G401.6 (cell line): ENCODE measurements around the gene TMEM200A.
"Not testable (repeated sequence)": the region's sequence is repeated elsewhere in the genome, so short reads cannot be mapped to it uniquely, and the experiment has no call there.

Experiments used
- FAIRE-seq: peaks from 2 replicates; lab custom pipeline; 2012; peaks lifted over from hg19 to GRCh38; lab: Jason Lieb, UNC

The TMEM200A gene

GRCh38 chr6:130365166-130366106 is at the start of gene TMEM200A:
TSS of gene TMEM200A (plus strand) at chr6:130366017. CDS start at chr6:130440423, 74,406 bp downstream.
- no peak for FAIRE-seq

GRCh38 chr6:130320908-130321307 is 44.9 kb upstream of the TMEM200A start:
- FAIRE-seq, result no peak

DNA sequence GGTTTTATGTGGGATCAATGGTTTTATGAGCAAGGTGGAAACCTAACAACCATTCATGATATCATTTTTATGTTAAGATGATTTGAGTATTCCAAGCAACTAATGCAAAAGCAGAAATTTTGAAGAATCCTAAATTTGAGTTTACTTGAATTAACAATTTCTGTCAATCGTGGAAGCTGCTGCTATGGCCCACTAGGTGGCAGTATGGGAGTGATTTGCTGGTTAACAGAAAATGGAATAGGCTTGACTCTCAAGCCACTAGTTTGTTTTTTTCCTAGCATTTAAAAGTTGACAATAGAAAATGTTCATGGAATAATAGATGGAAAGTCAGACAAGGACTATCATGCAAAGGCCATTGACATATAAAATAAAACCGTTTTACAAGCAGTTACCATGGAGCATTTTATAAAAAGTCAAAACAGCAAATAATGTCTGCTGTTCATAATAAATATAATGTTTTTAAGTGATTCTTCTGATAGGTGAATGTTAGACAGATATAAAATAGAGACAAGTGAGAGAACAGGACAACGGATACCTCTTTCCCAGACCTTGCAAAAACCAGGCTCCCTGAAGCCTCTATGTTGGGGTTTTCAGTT is 43.0 kb upstream of the TMEM200A start:
- FAIRE-seq, result peak; percentile 92

- FAIRE-seq, result no peak
These were observed 41.2 kb upstream of the TMEM200A start for GRCh38 chr6:130324657-130325056.

- no peak for FAIRE-seq
These were observed 39.3 kb upstream of the TMEM200A start for GRCh38 chr6:130326496-130326895.

GRCh38 chr6:130337534-130337933 is 28.3 kb upstream of the TMEM200A start:
- FAIRE-seq, result no peak

DNA sequence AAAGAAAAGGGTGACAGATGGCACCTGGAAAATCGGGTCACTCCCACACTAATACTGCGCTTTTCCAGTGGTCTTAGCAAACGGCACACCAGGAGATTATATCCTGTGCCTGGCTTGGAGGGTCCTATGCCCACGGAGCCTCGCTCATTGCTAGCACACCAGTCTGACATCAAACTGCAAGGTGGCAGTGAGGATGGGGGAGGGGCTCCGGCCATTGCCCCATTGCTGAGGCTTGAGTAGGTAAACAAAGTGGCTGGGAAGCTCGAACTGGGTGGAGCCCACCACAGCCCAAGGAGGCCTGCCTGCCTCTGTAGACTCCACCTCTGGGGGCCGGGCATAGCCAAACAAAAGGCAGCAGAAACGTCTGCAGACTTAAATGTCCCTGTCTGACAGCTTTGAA is 19.5 kb upstream of the TMEM200A start:
- not testable (repeated sequence) for FAIRE-seq

GRCh38 chr6:130354322-130354721 is 11.5 kb upstream of the TMEM200A start:
- no peak for FAIRE-seq

DNA sequence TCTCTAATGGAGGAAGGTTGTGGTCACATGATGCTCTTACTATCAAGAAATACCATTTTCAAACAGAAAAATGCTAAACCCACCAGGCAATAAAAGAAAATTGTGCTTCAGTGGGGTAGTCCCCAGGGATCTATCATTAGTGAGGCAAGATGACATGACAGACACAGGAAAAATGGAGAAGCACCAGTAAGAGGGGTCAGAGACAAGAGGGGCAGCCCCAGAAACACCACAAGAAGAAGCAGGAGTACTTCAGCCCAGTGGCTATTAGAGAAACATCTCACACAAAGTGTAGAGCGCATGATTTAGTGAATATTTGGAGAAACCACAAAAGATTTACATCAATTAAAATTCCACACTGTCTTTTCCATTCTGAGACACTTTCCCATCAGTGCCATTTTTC is 10.2 kb upstream of the TMEM200A start:
- no peak for FAIRE-seq

DNA sequence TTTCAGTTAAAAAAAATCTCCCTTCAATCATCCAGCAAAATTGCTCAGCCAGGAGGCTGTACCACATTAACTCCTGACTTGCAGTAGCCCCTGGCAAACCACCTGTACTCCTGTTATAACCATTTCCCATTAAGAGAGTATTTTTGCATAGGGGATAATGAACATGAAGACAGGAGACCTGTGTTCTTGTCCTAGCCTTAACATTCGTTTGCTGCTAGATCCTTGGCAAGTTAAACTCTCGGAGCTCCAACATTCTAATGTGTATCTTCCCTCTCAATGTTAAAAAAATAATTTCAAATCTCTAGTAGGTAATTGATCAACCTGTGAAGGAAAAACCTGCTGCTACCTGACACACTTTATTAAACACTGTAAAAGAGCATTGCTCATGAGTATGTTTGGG is 8.4 kb upstream of the TMEM200A start:
- no peak for FAIRE-seq

DNA sequence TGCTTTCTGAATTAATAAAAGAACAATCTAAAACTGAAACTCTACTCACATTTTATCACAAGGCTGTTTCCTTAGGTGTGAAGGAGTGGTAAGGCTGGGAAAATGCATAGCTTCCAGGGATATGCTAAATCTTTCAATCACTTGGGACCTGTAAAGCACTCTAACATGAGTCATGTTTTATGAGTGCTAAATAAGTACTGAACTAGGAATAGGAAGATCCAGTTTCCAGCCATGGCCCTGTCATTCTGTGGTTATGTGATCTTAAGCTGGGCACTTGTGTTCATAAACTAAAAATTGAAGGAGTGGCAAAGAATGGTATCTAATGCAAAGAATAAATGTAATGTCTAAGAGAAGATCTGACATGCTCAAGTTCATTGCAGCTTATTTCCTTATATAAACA is 6.1 kb upstream of the TMEM200A start:
- no peak for FAIRE-seq

DNA sequence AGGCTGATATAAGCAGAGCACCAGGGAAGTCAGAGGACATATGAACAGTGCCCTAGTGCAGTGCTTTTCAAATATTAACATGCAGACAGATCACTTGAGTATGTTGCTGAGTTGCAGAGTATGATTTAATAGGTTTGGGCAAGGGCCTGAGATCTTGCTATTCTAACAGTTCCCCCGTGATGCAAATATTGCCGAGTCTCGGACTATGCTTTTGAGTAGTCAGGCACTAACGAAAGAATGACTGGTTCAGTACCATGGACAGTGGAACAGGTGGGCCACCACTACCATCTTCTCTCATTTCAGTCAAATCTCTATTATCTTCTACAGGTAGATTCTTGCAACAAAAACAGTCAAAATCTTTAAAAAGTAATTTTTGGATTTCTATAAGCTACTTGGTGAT is 3.7 kb upstream of the TMEM200A start:
- no peak for FAIRE-seq

GRCh38 chr6:130364224-130364780 is 1.5 kb upstream of the TMEM200A start:
- no peak for FAIRE-seq

DNA sequence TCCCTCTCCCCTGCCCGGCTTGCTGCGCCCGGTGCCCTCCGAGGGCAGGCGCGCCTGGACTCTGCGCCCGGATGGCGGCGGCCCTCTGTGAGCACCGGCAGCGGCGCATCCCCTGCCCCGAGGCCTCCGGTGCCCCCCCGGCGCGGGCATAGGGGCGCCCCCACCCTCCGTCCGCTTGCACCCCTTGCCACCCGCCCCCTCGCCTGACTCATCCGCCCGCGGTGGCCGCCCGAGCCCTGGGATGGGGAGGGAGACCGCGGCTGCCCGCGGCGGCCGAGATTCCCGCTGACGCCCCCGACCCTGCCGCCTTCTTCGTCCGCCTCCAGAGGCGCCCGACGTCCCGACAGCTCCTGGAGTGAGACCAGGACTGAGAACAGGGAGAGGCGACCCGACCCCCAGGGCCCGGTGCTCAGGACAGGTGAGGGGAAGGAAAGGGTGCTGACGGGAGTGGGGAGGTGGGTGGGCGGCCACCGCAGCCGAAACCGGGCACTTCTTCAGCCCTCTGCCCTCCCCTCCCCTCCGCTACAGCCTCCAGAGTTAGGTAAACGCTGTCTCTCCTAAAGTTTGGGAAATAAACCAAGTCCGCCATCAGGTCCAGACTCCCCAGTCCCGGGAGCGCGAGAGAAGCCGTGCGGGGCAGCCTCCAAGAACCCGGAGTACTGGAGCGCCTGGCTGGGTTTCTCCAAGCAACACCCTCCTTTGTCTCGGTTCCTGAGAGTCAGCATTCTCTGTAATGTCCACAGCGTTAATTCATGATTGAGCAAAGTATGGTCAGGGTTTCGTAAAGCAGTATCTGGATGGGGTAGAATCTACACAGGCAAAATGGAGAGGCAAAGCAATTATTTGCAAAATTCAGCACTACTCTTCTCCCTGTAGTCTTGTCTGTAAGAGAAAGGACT is 539 bp downstream of the TMEM200A start:
- FAIRE-seq, result no peak

GRCh38 chr6:130367767-130368166 is 1.9 kb downstream of the TMEM200A start:
- no peak for FAIRE-seq

- FAIRE-seq, result no peak
These were observed 2.8 kb downstream of the TMEM200A start for GRCh38 chr6:130368576-130368975.

- FAIRE-seq, result no peak
These were observed 4.0 kb downstream of the TMEM200A start for GRCh38 chr6:130369831-130370230.

- no peak for FAIRE-seq
These were observed 6.2 kb downstream of the TMEM200A start for GRCh38 chr6:130371921-130372420.

DNA sequence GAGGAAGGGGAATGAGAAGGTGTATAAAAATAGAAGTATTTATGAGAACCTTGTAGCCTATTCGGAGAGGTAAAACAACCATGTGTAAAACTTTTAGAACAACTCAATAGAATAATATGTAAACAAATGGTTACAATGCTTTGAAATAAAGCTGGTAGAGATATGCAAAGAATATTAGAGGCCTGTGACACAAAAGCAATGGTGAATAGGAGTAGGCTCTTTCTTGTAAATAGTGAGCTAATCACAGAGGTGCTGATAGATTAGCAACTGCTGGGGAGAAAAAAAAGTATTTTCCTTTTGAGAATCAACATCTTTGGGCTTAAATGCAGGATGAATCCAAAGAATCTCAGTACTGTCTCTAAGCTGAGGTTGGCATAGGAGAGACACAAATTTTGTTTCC is 7.0 kb downstream of the TMEM200A start:
- no peak for FAIRE-seq

DNA sequence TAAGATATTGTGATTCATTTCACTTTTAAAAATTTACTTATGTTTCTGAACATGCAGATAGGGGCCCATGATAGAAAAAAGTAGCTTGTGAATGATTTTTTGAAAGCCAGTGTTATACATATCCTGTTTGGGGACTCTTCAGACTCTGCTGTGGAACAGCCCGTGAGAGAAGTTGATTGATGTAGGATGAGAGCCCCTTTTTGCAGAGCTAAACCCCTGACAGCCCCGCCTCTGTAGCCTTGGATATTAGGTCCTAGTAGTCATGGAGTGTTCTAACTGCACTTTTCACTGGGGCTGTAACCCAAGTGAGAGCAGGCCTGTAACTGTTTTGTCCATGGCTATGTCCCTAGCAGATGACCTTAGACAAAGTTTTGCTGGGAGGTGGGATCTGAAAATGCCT is 8.2 kb downstream of the TMEM200A start:
- FAIRE-seq, result no peak

DNA sequence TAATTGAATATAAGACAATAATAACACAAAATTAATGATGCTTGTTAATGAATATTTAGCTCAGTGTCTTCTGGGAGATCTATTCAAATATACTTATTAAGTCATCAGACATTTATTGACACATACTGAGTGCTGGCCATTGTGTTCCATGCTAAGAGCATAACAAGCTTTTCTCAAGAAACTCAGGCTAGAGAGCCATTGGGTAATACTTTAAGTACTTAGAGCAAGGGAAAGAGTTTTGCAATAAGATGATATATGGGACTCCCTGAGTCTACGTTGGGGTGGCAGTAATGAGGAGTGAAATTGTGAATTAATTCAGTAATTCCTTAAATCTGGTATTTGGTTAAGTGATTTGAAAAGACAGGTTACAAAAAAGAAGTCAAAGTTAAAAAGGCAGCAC is 11.1 kb downstream of the TMEM200A start:
- no peak for FAIRE-seq

GRCh38 chr6:130377371-130377770 is 11.6 kb downstream of the TMEM200A start:
- FAIRE-seq, result no peak
